Psoas muscle (tissue), 8 donors: Measurements from ENCODE around the gene GFRA1. TPM values are rescaled to one million over a fixed set of nuclear protein-coding genes. Genes with fewer than 3 reads are reported as not detected.

Experiments
- ATAC-seq, 4 donors: fragments of 200-7000 bp; cut with Tn5 transposase; one replicate each; pipeline ENCODE4 v1.9.1; 2020; ENCODE audit warnings: moderate library complexity in 3 of 4, mild to moderate bottlenecking in 2 of 4
- DNase-seq, 2 donors: peaks; one replicate each; pipeline ENCODE4 v3.0.0-alpha.2; 2020
- H3K27ac ChIP-seq: fragments of 200-600 bp; one replicate; pipeline ENCODE4 v1.8.0; 2022
- H3K27me3 ChIP-seq, 3 donors: fragments of 200-600 bp in 1 of 3; one replicate each; pipeline versions ENCODE4 v1.6.1 to v1.8.0; 2013 to 2022; ENCODE audit warnings: low read length in 2 of 3, mild to moderate bottlenecking in 2 of 3, moderate library complexity in 1 of 3; ENCODE audit not compliant: insufficient read depth in 3 of 3
- H3K36me3 ChIP-seq, 2 donors: fragments of 200-600 bp in 1 of 2; one replicate each; pipeline versions ENCODE4 v1.6.1 to v1.8.0; 2013 to 2022; ENCODE audit warnings: low read depth in 1 of 2, mild to moderate bottlenecking in 1 of 2, moderate library complexity in 1 of 2; ENCODE audit not compliant: insufficient read depth in 1 of 2
- H3K4me1 ChIP-seq: fragments of 200-600 bp; one replicate; pipeline ENCODE4 v1.8.0; 2022
- H3K4me3 ChIP-seq: fragments of 200-600 bp; one replicate; pipeline ENCODE4 v1.8.0; 2022; ENCODE audit warnings: mild to moderate bottlenecking
- H3K9me3 ChIP-seq: fragments of 200-600 bp; one replicate; pipeline ENCODE4 v1.8.0; 2022
- WGBS, 3 donors: extraction: QIAGEN DNeasy Blood & Tissue Kit; methylation state at CpG; one replicate each; pipeline versions ENCODE4 v1.1.6 to v1.1.7; 2013; 5-methylcytosine and 5-hydroxymethylcytosine counted together
- intact Hi-C, 2 donors: fragments of 100-400 bp; cut with DNase I; formaldehyde crosslinking; loops; one replicate each; pipeline versions ENCODE4 v1.11.0 to v1.14.2; 2022
- polyA plus RNA-seq, 3 donors: library from polyadenylated mRNA; stranded (reverse); fragments of 200-250 nt; gene quantifications; one replicate each; pipeline ENCODE4 v1.2.3, GENCODE V29; 2013
- total RNA-seq, 4 donors: library from RNA; stranded (reverse); fragmentation: NEBNext Ultra II Directional in 2 of 4; extraction: Animal tissue kit (Norgen Biotek cat#: 25700) in 2 of 4; gene quantifications; one replicate each; pipeline versions ENCODE4 v1.2.1 to v1.2.4, GENCODE V29; 2021 to 2023
- TF ChIP-seq, protein P1 (sequence below): fragments of 200-600 bp; IDR thresholded peaks from one replicate; pipeline ENCODE4 v1.8.0; 2022; ENCODE audit warnings: antibody characterized with exemption
- donor health status: healthy with polysubstance abuse.
- donor health status: DM: no; HTN: no; CAD: no; lungs with moderate emphysema.
- donor health status: Bipolar disorder and iron deficiency.
- donor health status: healthy.
- donor health status: DM: yes; HTN: yes; CAD: no.
- donor health status: DM: no; HTN: no; CAD: no.
- donor health status: DM: no; HTN: no; CAD: no.
- donor health status: DM: yes; HTN: yes; CAD: no.

The GFRA1 gene
- total and polyA plus RNA-seq, 7 donors: 4.6 to 12.1 (median 7.1) TPM

DNA sequence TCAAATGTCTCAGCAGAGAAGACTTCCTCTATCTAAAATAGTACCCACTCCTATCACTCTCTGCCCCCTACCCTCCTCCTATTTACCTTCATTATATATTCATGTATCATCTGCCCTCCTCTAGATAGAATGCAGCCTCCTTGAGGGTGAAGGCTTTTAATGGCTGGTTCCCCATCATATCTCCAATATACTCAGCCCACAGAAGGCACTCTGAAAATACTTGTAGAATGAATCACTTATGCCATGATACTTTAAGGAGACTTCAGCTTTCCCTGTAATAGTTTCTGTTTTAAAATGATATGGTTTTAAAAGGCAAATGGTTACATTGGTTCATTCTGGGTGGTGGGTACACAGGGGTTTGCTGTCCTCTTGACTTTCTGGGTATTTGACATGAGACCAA lies 25.3 kb downstream of the GFRA1 start:
- no peak overlapping the region for H3K27ac ChIP-seq
- no peaks in the 10 kb centered on the region for H3K4me1 ChIP-seq
- no peak overlapping the region for H3K4me3 ChIP-seq
- TF ChIP-seq, protein P1, sequence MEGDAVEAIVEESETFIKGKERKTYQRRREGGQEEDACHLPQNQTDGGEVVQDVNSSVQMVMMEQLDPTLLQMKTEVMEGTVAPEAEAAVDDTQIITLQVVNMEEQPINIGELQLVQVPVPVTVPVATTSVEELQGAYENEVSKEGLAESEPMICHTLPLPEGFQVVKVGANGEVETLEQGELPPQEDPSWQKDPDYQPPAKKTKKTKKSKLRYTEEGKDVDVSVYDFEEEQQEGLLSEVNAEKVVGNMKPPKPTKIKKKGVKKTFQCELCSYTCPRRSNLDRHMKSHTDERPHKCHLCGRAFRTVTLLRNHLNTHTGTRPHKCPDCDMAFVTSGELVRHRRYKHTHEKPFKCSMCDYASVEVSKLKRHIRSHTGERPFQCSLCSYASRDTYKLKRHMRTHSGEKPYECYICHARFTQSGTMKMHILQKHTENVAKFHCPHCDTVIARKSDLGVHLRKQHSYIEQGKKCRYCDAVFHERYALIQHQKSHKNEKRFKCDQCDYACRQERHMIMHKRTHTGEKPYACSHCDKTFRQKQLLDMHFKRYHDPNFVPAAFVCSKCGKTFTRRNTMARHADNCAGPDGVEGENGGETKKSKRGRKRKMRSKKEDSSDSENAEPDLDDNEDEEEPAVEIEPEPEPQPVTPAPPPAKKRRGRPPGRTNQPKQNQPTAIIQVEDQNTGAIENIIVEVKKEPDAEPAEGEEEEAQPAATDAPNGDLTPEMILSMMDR: no peak
- no peaks in the 10 kb centered on the region for H3K9me3 ChIP-seq
- DNase-seq: no peak
- ATAC-seq: no peak
- H3K36me3 ChIP-seq: no peaks in the 10 kb centered on the region
- intact Hi-C loops: no loop called here
- H3K27me3 ChIP-seq: no peaks in the 10 kb centered on the region

DNA sequence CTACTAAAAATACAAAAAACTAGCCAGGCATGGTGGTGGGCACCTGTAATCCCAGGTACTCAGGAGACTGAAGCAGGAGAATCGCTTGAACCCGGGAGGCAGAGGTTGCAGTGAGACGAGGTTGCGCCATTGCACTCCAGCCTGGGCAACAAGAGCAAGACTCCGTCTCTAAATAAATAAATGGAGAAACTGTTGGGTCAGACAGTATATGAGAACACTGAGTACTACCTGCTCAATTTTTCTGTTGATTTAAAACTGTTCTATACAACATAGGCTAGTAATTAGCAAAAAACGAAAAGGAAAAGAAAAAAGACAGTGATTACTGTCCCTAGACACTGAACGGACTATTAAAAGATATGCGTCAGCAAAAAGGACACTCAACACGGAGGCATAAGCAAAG lies 26.7 kb downstream of the GFRA1 start:
- no peaks in the 10 kb centered on the region for H3K36me3 ChIP-seq
- TF ChIP-seq, protein P1: no peak
- H3K4me3 ChIP-seq: no peak overlapping the region
- WGBS, 3 donors: 81 to 82% (median 81%) methylated on average over 9 of the region's 9 CpGs
- no peaks in the 10 kb centered on the region for H3K9me3 ChIP-seq
- no peaks in the 10 kb centered on the region for H3K27me3 ChIP-seq
- H3K4me1 ChIP-seq: no peaks in the 10 kb centered on the region
- DNase-seq: no peak
- intact Hi-C loops: no loop called here
- ATAC-seq: no peak
- H3K27ac ChIP-seq: no peak overlapping the region

DNA sequence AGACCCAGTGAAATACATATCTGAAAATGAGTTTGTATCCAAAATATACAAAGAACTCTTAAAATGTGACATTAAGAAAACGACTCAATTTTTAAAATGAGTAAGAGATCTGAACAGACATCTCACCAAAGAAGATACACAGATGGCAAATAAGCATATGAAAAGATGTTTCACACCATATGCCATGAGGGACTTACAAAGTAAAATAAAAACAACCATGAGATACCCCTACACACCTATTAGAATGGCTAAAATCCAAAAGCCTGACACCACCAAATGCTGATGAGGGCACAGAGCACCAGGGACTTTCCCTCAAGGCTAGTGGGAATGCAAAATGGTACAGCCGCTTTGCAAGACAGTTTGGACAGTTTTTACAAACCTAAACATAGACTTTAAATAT lies 27.9 kb downstream of the GFRA1 start:
- 43 to 64% (median 54%) methylated on average over 2 of the region's 2 CpGs for WGBS, 3 donors
- TF ChIP-seq, protein P1: no peak
- H3K27me3 ChIP-seq: peaks cover 0 to 5% (median 0%) of the 10 kb centered on the region in 3 donors
- intact Hi-C loops: no loop called here
- no peaks in the 10 kb centered on the region for H3K9me3 ChIP-seq
- H3K27ac ChIP-seq: no peak overlapping the region
- no peak for DNase-seq
- no peak overlapping the region for H3K4me3 ChIP-seq
- H3K36me3 ChIP-seq: no peaks in the 10 kb centered on the region
- no peak for ATAC-seq
- H3K4me1 ChIP-seq: no peaks in the 10 kb centered on the region

DNA sequence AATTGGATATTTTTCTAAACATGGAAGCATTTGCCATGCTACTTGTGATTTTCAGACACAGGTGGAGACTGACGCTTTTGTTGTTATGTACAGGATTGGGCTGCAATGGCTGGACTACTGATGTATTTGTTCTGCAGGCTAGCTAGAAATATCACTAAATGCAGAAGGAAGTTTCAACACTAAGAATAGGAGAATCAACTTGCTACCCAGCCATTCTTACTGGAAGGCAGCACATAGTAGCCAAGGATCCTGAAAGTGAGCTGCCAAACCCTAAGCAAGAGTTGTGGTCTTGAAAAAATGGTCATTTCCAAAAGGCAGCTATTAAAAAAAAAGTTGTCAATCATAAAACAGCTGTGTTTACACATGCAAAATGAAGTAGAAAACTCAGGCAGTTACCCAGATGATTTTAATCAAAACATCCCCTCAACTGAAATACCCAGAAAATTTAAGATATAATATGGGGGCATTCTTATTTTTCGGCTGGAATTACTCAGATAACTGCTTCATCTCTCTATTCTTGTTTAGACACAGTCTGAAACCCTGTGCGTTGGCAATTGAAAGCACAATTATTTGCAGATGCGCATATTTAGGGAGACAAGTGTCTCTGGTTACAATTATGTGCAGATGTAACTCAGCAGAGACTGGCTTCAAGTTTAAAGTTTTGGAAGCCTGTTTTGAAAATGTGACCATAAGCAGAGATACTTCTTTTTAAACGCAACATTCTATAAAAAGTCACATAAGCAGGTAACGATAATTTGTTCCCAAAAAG lies 31.2 kb downstream of the GFRA1 start:
- no peaks in the 10 kb centered on the region for H3K9me3 ChIP-seq
- TF ChIP-seq, protein P1: no peak
- 23 to 42% (median 26%) methylated on average over 6 of the region's 6 CpGs for WGBS, 3 donors
- H3K36me3 ChIP-seq: no peaks in the 10 kb centered on the region
- DNase-seq: no peak
- no peaks in the 10 kb centered on the region for H3K4me1 ChIP-seq
- no peak overlapping the region for H3K4me3 ChIP-seq
- no peak overlapping the region for H3K27ac ChIP-seq
- intact Hi-C loops: no loop called here
- peaks cover 0 to 9% (median 0%) of the 10 kb centered on the region in 3 donors for H3K27me3 ChIP-seq
- no peak for ATAC-seq

DNA sequence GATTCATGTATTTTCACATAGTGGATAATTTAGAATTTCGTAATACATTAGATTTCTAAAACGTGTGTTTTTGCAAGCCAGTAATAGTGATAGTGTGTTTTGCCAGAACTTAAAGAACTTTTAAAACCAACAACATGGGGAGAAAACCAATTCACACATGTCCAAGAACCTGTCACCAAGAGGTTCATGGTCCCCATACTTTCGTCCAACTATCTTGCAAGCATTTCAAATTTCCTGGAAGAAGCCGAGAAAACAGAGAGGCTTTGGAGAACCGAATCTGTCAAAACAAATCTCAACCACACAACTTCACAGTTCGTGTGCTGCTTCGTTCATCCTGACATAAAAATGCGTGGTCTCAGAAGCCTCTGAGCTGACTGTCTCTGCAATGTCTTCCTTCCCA lies 31.9 kb downstream of the GFRA1 start:
- Histone ChIP-seq H3K36me3 (no peaks in the 10 kb centered on the region), H3K9me3 (no peaks in the 10 kb centered on the region), H3K4me1 (no peaks in the 10 kb centered on the region), H3K27me3 (peaks cover 0 to 9% (median under 1%) of the 10 kb centered on the region in 3 donors), H3K27ac (no peak overlapping the region), H3K4me3 (no peak overlapping the region)
- DNase-seq (no peak), ATAC-seq (peak in 1 of 4 donors; percentile 8)
- TF ChIP-seq, protein P1: no peak
- 29 to 44% (median 31%) methylated on average over 8 of the region's 8 CpGs for WGBS, 3 donors
- intact Hi-C loops: no loop called here
